H1 (cell line): ENCODE measurements around the gene SLC3A2. TPM values are rescaled to one million over a fixed set of nuclear protein-coding genes. Genes with fewer than 3 reads are reported as not detected.
A peak's percentile ranks its signal among the peaks of the same experiment; 100 is the strongest.

ENCODE experiments used
- ATF3 ChIP-seq: IDR thresholded peaks from 2 replicates; pipeline ENCODE4 v1.6.1; 2011; ENCODE audit warnings: low read depth, mild to moderate bottlenecking, low read length; ENCODE audit not compliant: insufficient read depth
- BRCA1 ChIP-seq: IDR thresholded peaks from 2 replicates; pipeline ENCODE4 v1.6.1; 2012; ENCODE audit warnings: low read depth, low read length, improper control_type of control experiment
- CBX5 ChIP-seq: fragments of 300-800, 300-1000 bp; sonication (generic); IDR thresholded peaks from 2 replicates; pipeline ENCODE4 v1.7.1; 2016; ENCODE audit warnings: antibody characterized with exemption, low read length, low read depth
- CHD2 ChIP-seq: IDR thresholded peaks from 2 replicates; pipeline ENCODE4 v1.6.1; 2012; ENCODE audit warnings: low read length, improper control_type of control experiment
- CREB1 ChIP-seq: IDR thresholded peaks from 2 replicates; pipeline ENCODE4 v1.6.1; 2012; ENCODE audit warnings: inconsistent platforms
- CTBP2 ChIP-seq: IDR thresholded peaks from 2 replicates; pipeline ENCODE4 v1.7.0; 2011; ENCODE audit warnings: borderline replicate concordance, mild to moderate bottlenecking, moderate library complexity, mixed read lengths, low read length; ENCODE audit not compliant: insufficient read depth, insufficient read length
- CTCF ChIP-seq, 3 experiments: IDR thresholded peaks; 1 replicate in 2 of 3; 2 replicates in 1 of 3; pipeline versions ENCODE4 v1.5.1 to v1.6.1; 2011; ENCODE audit warnings: low read length in 3 of 3, mild to moderate bottlenecking in 3 of 3, inconsistent platforms in 2 of 3, low read depth in 1 of 3, moderate library complexity in 1 of 3; ENCODE audit not compliant: insufficient read depth in 1 of 3; ENCODE audit errors: control extremely low read depth in 1 of 3
- EGR1 ChIP-seq: IDR thresholded peaks from 2 replicates; pipeline ENCODE4 v1.6.1; 2011; ENCODE audit warnings: low read depth, low read length, borderline replicate concordance
- GTF2F1 ChIP-seq: IDR thresholded peaks from 2 replicates; pipeline ENCODE4 v1.6.1; 2012; ENCODE audit warnings: low read depth, low read length, improper control_type of control experiment, borderline replicate concordance
- HDAC2 ChIP-seq, 2 experiments: fragments of 300-600 bp in 1 of 2; sonication (generic) in 1 of 2; IDR thresholded peaks; 2 replicates each; pipeline ENCODE4 v1.6.1; 2011 to 2012; ENCODE audit warnings: low read depth in 2 of 2, low read length in 2 of 2, mild to moderate bottlenecking in 2 of 2, moderate library complexity in 2 of 2, borderline replicate concordance in 1 of 2, inconsistent platforms in 1 of 2
- HDAC6 ChIP-seq: IDR thresholded peaks from one replicate; pipeline ENCODE4 v1.7.1; 2012; ENCODE audit warnings: low read depth, mild to moderate bottlenecking, inconsistent platforms, low read length, moderate library complexity
- MAFK ChIP-seq: IDR thresholded peaks from 2 replicates; pipeline ENCODE4 v1.6.1; 2012; ENCODE audit warnings: low read depth, mild to moderate bottlenecking, improper control_type of control experiment, low read length
- MAX ChIP-seq: IDR thresholded peaks from 2 replicates; pipeline ENCODE4 v1.6.1; 2012; ENCODE audit warnings: inconsistent platforms
- PHF8 ChIP-seq: fragments of 200-600 bp; sonication (generic); conservative IDR thresholded peaks from 2 replicates; pipeline ENCODE4 v1.7.1; 2012; ENCODE audit warnings: low read depth, mild to moderate bottlenecking, inconsistent platforms, low read length, moderate library complexity
- SIN3A ChIP-seq, 2 experiments: IDR thresholded peaks in 1 of 2; conservative IDR thresholded peaks in 1 of 2; 2 replicates each; pipeline ENCODE4 v1.6.1; 2011 to 2012; ENCODE audit warnings: low read length in 2 of 2, improper control_type of control experiment in 1 of 2, low read depth in 1 of 2, mild to moderate bottlenecking in 1 of 2
- SP2 ChIP-seq: IDR thresholded peaks from 2 replicates; pipeline ENCODE4 v1.6.1; 2012; ENCODE audit warnings: mild to moderate bottlenecking, low read length, inconsistent platforms
- TAF1 ChIP-seq: IDR thresholded peaks from 2 replicates; pipeline ENCODE4 v1.6.1; 2011; ENCODE audit warnings: mild to moderate bottlenecking, low read depth, low read length
- TAF7 ChIP-seq: optimal IDR thresholded peaks from 2 replicates; pipeline ENCODE3; 2011; ENCODE audit warnings: low read depth, mild to moderate bottlenecking, inconsistent platforms, low read length, moderate library complexity, borderline replicate concordance
- TBP ChIP-seq: IDR thresholded peaks from 2 replicates; pipeline ENCODE4 v1.6.1; 2011; ENCODE audit warnings: low read depth, low read length, improper control_type of control experiment
- ZNF274 ChIP-seq: IDR thresholded peaks from 2 replicates; pipeline ENCODE4 v1.7.0; 2012; ENCODE audit warnings: low read length, borderline replicate concordance; ENCODE audit errors: extremely low read depth
- polyA plus RNA-seq, 7 experiments: library from polyadenylated mRNA; depleted of rRNA in 3 of 7; stranded (reverse) in 5 of 7; unstranded in 2 of 7; fragments of >200 nt in 5 of 7; fragments of 200-250 nt in 2 of 7; gene quantifications; 1 replicate in 5 of 7; 2 replicates in 1 of 7; 4 replicates in 1 of 7; pipeline versions ENCODE4 v1.2.1 to v1.2.3, GENCODE V29; 2011 to 2013; ENCODE audit warnings: missing spikeins in 2 of 7, mixed read lengths in 2 of 7
- total RNA-seq: library from RNA; stranded (reverse); fragmentation: NEBNext Ultra II Directional; extraction: Animal tissue kit (Norgen Biotek cat#: 25700); gene quantifications from 2 replicates; pipeline ENCODE4 v1.2.1, GENCODE V29; 2021

The SLC3A2 gene
- total and polyA plus RNA-seq, 2 of the 8 experiments (the other 6 are each of a cell fraction or from before 2014, with no cell fraction given), result 410 to 435 TPM

DNA sequence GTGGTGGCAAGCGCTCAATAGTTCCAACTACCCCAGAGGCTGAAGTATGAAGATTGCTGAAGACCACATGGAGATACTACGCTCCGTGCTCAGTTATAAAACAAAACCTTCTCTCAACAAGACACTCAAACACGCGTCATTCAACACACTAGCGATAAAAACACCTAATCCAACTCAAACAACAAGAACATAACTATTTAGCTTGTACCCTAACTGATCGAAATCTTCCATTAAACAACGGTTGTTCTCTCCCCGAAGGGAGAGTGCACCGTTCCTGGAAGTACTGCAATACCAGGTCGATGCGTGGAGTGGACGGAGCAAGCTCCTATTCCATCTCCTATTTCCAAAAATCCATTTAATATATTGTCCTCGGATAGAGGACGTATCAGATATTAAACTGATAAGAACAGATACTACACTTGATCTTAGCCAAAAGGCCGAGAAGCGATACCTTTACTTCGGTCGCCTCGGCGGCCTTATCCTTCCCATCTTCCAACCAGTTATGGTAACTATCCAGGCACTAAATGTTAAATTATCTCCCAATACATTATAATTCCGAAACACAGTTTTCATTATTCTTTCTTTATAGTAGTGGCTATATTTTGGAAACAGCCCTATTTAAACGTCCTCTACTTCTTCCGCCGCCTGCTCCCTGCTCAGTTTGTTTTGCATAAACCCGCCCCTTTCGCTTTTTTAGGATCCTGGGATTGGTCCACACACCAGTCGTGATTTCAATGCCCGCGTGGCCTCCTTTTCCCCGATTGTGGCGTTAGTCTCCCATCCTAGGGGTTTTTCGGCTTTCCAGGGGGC lies 39.1 kb upstream of the SLC3A2 start (continued):
- no peak for TF ChIP-seq CTCF (IDR thresholded peaks at IDR 0.05; ENCODE audit: control extremely low read depth in 1 of 3, insufficient read depth in 1 of 3, low read depth in 1 of 3, low read length in 3 of 3)
- no peak for TF ChIP-seq CTBP2
- peak; percentile 60; the same call in 1 of the 2 replicates for TF ChIP-seq CREB1
- peak; percentile 67 to 94; a peak in 2 of 4 replicates for TF ChIP-seq SIN3A (conservative IDR thresholded peaks at IDR 0.05 in 1 of 2, IDR thresholded peaks at IDR 0.05 in 1 of 2; ENCODE audit: low read depth in 1 of 2, low read length in 2 of 2)
- TF ChIP-seq PHF8, result peak; percentile 48
- TF ChIP-seq HDAC2 (IDR thresholded peaks at IDR 0.05; ENCODE audit: borderline replicate concordance in 1 of 2, low read depth in 2 of 2, low read length in 2 of 2), result peak in 1 of 2 experiments; percentile 93
- peak; percentile 100 for TF ChIP-seq GTF2F1
- TF ChIP-seq CHD2, result peak; percentile 83
- peak; percentile 100 for TF ChIP-seq TAF7
- TF ChIP-seq HDAC6, result no peak
- no peak for TF ChIP-seq ATF3
- TF ChIP-seq ZNF274, result no peak
- TF ChIP-seq CBX5, result no peak
- TF ChIP-seq SP2, result 0 out of 2 replicates have a peak, but pooled peaks have one; percentile 8
- peak; percentile 98 for TF ChIP-seq TBP
- no peak for TF ChIP-seq BRCA1
- TF ChIP-seq TAF1, result no peak; the same call in 1 of the 2 replicates
- no peak for TF ChIP-seq MAX
- no peak for TF ChIP-seq MAFK
- TF ChIP-seq EGR1, result peak; percentile 91; the same call in 1 of the 2 replicates
